GM20000 (cell line): Measurements from ENCODE around the gene TAMALIN.

Source experiments
- DNase-seq: peaks from one replicate; pipeline ENCODE4 v3.0.0; 2012; ENCODE audit warnings: low spot score
- TF ChIP-seq, protein P1 (sequence below): IDR thresholded peaks from 2 replicates; pipeline ENCODE4 v1.5.1; 2012; ENCODE audit warnings: mild to moderate bottlenecking, control low read depth; ENCODE audit errors: extremely low read depth, missing control alignments

TAMALIN gene

DNA sequence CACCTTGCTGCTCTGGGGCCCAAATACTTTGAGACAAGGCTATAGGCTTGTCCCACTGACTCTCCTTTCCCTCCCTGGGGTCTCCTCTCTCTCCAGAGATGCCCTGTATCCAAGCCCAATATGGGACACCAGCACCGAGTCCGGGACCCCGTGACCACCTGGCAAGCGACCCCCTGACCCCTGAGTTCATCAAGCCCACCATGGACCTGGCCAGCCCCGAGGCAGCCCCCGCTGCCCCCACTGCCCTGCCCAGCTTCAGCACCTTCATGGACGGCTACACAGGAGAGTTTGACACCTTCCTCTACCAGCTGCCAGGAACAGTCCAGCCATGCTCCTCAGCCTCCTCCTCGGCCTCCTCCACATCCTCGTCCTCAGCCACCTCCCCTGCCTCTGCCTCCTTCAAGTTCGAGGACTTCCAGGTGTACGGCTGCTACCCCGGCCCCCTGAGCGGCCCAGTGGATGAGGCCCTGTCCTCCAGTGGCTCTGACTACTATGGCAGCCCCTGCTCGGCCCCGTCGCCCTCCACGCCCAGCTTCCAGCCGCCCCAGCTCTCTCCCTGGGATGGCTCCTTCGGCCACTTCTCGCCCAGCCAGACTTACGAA is 47.6 kb downstream of the TAMALIN start:
- DNase-seq: no peak
- TF ChIP-seq, protein P1, sequence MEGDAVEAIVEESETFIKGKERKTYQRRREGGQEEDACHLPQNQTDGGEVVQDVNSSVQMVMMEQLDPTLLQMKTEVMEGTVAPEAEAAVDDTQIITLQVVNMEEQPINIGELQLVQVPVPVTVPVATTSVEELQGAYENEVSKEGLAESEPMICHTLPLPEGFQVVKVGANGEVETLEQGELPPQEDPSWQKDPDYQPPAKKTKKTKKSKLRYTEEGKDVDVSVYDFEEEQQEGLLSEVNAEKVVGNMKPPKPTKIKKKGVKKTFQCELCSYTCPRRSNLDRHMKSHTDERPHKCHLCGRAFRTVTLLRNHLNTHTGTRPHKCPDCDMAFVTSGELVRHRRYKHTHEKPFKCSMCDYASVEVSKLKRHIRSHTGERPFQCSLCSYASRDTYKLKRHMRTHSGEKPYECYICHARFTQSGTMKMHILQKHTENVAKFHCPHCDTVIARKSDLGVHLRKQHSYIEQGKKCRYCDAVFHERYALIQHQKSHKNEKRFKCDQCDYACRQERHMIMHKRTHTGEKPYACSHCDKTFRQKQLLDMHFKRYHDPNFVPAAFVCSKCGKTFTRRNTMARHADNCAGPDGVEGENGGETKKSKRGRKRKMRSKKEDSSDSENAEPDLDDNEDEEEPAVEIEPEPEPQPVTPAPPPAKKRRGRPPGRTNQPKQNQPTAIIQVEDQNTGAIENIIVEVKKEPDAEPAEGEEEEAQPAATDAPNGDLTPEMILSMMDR: no peak

DNA sequence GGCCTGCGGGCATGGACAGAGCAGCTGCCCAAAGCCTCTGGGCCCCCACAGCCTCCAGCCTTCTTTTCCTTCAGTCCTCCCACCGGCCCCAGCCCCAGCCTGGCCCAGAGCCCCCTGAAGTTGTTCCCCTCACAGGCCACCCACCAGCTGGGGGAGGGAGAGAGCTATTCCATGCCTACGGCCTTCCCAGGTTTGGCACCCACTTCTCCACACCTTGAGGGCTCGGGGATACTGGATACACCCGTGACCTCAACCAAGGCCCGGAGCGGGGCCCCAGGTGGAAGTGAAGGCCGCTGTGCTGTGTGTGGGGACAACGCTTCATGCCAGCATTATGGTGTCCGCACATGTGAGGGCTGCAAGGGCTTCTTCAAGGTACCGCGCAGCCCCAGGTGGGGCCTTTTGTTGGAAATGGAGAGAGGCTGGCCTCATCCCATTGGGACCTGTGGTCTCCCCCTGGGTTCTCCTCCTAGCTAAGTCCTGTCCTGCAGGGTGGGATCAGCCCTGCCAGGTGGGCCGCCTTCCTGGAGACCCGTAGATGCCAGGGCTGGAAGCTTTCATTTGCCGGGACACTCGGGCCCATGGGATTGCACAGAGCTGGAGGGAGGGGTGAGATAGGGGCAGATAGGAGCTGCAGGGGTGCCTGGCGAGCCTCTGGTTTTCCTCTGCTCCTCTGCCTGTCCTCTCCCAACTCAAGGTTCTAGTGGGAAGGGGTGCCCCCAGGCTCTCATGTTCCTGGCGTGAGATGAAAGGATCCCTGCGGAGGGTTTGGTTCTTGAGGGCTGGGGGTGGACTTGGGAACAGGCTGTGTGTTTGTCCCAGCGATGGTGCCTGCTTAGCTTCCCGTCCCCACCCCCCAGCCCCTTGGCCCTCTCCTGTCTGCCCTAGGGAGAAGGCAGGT is 48.3 kb downstream of the TAMALIN start:
- no peak for DNase-seq
- TF ChIP-seq, protein P1: no peak

DNA sequence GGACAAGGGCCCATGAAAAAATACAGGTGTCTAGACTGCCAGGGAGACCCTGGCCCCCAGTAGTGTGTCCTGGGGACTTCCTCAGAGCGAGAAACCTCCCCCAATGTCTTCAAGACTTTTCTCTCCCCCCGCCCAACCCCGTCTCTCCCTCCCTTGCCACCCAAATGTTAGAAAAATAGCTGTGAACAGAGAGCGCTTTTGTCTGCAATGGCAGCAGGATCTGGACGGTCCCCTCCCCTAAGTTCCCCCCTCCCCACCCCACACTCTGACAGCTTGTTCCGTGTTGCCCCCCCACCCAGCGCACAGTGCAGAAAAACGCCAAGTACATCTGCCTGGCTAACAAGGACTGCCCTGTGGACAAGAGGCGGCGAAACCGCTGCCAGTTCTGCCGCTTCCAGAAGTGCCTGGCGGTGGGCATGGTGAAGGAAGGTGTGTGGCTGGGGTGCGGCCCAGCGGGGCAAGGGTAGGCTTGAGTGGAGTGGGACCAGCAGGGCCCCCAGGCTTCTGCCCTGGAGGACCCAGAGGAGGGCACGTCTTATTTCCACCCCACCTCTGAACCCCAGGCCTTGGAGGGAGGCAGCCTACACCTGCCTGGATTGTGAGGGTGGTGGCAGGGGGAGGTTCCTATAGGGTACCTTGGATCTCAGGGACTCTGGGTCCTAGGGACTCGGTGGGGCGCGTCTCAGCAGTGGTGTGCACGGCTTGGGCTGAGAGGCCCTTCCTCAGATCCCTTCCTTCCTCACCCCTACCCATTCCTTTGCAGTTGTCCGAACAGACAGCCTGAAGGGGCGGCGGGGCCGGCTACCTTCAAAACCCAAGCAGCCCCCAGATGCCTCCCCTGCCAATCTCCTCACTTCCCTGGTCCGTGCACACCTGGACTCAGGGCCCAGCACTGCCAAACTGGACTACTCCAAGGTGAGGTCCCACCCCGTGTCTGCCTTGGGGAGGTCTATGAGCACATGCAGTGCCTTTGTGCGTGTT is 49.3 kb downstream of the TAMALIN start:
- TF ChIP-seq, protein P1: no peak
- DNase-seq: no peak

DNA sequence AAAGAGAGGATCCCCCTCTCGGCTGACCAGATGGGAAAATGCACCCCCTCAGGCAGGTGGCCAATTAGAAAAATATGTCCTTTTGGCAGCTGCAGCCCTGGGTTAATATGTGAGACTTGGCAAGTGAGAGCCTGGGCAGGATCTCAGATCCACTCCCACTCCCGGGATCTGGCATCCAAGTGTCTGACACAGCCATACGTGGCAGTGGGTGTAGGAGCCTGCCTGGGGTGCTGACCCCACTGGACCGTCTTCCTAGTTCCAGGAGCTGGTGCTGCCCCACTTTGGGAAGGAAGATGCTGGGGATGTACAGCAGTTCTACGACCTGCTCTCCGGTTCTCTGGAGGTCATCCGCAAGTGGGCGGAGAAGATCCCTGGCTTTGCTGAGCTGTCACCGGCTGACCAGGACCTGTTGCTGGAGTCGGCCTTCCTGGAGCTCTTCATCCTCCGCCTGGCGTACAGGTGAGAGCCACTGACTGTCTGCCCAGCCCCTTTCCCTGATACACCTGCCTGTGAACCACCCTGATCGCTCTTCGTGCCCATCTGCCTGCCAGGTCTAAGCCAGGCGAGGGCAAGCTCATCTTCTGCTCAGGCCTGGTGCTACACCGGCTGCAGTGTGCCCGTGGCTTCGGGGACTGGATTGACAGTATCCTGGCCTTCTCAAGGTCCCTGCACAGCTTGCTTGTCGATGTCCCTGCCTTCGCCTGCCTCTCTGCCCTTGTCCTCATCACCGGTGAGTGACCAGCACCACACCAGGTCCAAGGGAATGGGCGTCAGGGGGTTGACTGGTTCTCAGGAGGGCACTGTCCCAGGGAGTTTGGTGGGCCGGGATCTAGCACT is 50.3 kb downstream of the TAMALIN start:
- no peak for DNase-seq
- TF ChIP-seq, protein P1: no peak

DNA sequence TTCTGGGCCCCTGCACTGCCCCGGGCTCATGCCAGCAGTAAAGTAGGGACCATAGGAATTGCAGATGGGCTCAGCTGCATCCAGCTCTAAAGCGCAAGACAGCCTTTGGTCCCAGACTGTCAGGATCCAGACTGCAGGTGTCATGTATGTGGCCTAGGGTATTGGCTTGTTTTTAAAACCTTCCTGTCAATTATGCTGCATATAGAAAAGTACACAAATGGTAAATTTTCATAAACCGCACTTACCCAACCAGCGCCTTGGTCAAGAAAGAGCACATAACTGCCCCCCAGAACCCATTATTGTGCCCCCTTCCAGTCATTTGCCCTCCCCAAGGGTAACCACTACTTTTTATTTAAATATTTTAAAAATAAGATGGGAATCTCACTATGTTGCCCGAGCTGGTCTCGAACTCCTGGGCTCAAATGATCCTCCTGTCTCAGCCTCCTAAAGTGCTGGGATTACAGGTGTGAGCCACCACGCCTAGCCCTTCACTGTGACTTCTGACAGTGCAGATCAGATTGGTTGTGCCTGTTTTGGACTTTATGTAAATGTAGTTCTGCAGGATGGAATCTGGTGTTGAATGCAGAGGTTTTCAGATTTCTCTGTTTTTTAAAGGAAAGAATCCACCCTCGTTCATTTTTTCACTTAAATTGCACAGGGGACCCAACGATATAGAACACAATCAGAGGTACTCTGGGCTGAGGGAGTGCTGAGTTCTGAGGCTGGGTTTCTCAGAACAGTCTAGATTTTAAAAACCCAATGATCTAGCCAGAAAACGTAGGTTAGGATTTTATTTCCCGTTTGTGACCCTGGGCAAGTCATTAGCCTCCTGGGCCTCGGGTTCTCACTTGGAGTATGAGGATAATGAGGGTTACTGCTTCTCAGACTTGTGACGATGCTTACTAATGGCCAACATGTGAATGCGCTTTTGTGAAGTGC is 51.2 kb downstream of the TAMALIN start:
- no peak for DNase-seq
- TF ChIP-seq, protein P1: no peak
